A673 (cell line): ENCODE results near the gene GALK1. TPM values are rescaled to one million over a fixed set of nuclear protein-coding genes. Genes with fewer than 3 reads are reported as not detected.

Source experiments
- BruUV-seq: library from RNA; stranded (reverse); fragments of 400-500 nt; replicated peaks from 2 replicates; lab custom pipeline; 2021; lab: Mats Ljungman, UMichigan
- CTCF ChIA-PET: fragments of 300-600 bp; sonication (Branson Sonifier 250); formaldehyde crosslinking; loops from one replicate; lab custom pipeline; 2022; ENCODE audit warnings: antibody characterized with exemption; lab: Charles Lee
- POLR2A ChIA-PET: fragments of 300-600 bp; sonication (Branson Sonifier 250); formaldehyde crosslinking; loops from one replicate; lab custom pipeline; 2022; ENCODE audit warnings: antibody characterized with exemption; ENCODE audit not compliant: low non-redundant PET; lab: Charles Lee
- DNase-seq: peaks from one replicate; pipeline ENCODE4 v3.0.0-alpha.2; 2015; ENCODE audit warnings: low spot score
- H3K27ac ChIP-seq: fragments of 200-600 bp; sonication (generic); 2 replicates; pipeline ENCODE4 v1.5.1; 2016; ENCODE audit warnings: mixed run types, low read depth, mild to moderate bottlenecking, mixed read lengths, antibody characterized with exemption, low read length; ENCODE audit not compliant: poor library complexity, severe bottlenecking
- H3K27me3 ChIP-seq: fragments of 200-600 bp; sonication (generic); replicated peaks from 2 replicates; pipeline ENCODE4 v1.6.1; 2017; ENCODE audit warnings: mixed run types, low read depth, mild to moderate bottlenecking, mixed read lengths, antibody characterized with exemption, low read length; ENCODE audit not compliant: insufficient read depth, poor library complexity
- H3K36me3 ChIP-seq: fragments of 200-600 bp; sonication (generic); 2 replicates; pipeline ENCODE4 v1.6.1; 2016; ENCODE audit warnings: mixed run types, mild to moderate bottlenecking, mixed read lengths, antibody characterized with exemption, low read length; ENCODE audit not compliant: insufficient read depth, poor library complexity, severe bottlenecking
- H3K4me1 ChIP-seq: fragments of 200-600 bp; sonication (generic); 2 replicates; pipeline ENCODE4 v1.6.1; 2017; ENCODE audit warnings: mixed run types, mild to moderate bottlenecking, mixed read lengths, antibody characterized with exemption, low read length; ENCODE audit not compliant: insufficient read depth, poor library complexity, severe bottlenecking
- H3K4me3 ChIP-seq: fragments of 200-600 bp; sonication (generic); 2 replicates; pipeline ENCODE4 v1.5.1; 2016; ENCODE audit warnings: low read depth, mixed run types, mild to moderate bottlenecking, mixed read lengths, low read length; ENCODE audit not compliant: poor library complexity, severe bottlenecking
- H3K9me3 ChIP-seq: fragments of 200-600 bp; sonication (generic); 2 replicates; pipeline ENCODE4 v1.6.1; 2016; ENCODE audit warnings: mixed run types, low read depth, mild to moderate bottlenecking, mixed read lengths, antibody characterized with exemption, low read length; ENCODE audit not compliant: poor library complexity, severe bottlenecking
- EZH2 ChIP-seq: fragments of 200-600 bp; sonication (generic); IDR thresholded peaks from 2 replicates; pipeline ENCODE4 v1.6.1; 2017; ENCODE audit warnings: borderline replicate concordance, low read depth, mild to moderate bottlenecking, mixed read lengths, antibody characterized with exemption, low read length; ENCODE audit not compliant: poor library complexity, severe bottlenecking
- intact Hi-C: fragments of 100-400 bp; cut with micrococcal nuclease; formaldehyde crosslinking; loops from one replicate; pipeline ENCODE4 v1.10.0; 2022; ENCODE audit not compliant: unreplicated experiment
- total RNA-seq: library from RNA; stranded (reverse); gene quantifications from 2 replicates; pipeline ENCODE4 v1.2.3, GENCODE V29; 2021
- TF ChIP-seq, protein P1 (sequence below): fragments of 300-800, 200-600 bp; sonication (generic); conservative IDR thresholded peaks from 2 replicates; pipeline ENCODE4 v1.5.1; 2017; ENCODE audit warnings: low read depth, mild to moderate bottlenecking, antibody characterized with exemption, low read length, moderate library complexity, mixed read lengths

The GALK1 gene
- total RNA-seq, 1 experiment from 2014 or later: 18.3 TPM

GRCh38 chr17:75753514-75754377 lies 11.2 kb downstream of the GALK1 start:
- peak overlapping the region; percentile 70 for H3K27ac ChIP-seq

DNA sequence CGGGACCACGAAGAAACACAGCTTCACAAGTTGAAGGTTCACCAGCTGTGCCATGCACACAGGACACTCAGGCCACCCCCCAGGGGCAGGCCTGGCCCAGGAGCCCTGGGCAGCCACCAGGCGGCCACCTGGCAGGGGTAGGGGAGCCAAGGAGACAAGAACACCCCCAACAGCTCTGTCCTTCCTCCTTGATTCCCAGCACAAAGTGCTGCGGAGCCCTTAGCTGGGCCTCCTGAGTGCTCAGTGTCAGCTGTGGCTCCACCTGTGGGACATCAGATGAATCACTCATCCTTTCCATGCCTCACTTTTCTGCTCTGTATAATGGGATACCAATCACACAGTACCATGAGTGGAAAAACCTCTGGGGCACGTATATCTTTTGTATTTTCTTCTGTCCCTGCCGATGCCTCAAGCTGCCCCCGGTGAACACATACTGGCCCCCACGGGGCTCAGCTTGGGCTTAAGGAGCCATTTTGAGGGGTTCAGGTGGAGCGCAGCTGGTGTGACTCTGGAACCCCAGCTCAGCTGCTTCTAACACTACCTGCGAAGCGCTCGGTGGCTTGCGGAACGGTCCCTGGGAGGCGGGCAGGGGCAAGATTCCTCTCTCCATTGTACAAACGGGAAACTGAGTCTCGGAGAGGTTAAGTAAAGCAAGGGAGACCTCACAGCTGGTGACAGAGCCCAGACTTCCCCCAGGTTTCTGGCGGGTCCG lies 12.0 kb downstream of the GALK1 start:
- H3K27ac ChIP-seq: no peak overlapping the region
- H3K4me1 ChIP-seq: peaks cover 5% of the 10 kb centered on the region
- H3K27me3 ChIP-seq: no peaks in the 10 kb centered on the region
- H3K4me3 ChIP-seq: peak overlapping the region; percentile 42
- BruUV-seq: no TSS peak
- POLR2A ChIA-PET: interaction anchor here (0.6 to 0.8 kb wide), 2 partner anchors 27 to 297 kb away, joined by 3 read pairs; partner anchors contain the start of gene TMEM94
- no peak for TF ChIP-seq EZH2
- TF ChIP-seq, protein P1, sequence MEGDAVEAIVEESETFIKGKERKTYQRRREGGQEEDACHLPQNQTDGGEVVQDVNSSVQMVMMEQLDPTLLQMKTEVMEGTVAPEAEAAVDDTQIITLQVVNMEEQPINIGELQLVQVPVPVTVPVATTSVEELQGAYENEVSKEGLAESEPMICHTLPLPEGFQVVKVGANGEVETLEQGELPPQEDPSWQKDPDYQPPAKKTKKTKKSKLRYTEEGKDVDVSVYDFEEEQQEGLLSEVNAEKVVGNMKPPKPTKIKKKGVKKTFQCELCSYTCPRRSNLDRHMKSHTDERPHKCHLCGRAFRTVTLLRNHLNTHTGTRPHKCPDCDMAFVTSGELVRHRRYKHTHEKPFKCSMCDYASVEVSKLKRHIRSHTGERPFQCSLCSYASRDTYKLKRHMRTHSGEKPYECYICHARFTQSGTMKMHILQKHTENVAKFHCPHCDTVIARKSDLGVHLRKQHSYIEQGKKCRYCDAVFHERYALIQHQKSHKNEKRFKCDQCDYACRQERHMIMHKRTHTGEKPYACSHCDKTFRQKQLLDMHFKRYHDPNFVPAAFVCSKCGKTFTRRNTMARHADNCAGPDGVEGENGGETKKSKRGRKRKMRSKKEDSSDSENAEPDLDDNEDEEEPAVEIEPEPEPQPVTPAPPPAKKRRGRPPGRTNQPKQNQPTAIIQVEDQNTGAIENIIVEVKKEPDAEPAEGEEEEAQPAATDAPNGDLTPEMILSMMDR: no peak
- CTCF ChIA-PET: interaction anchor here (0.5 to 1.6 kb wide), 17 partner anchors 12 to 320 kb away, joined by 3 to 10 read pairs (median 3); partner anchors contain the start of genes GALK1, TRIM47 and WBP2
- no peaks in the 10 kb centered on the region for H3K9me3 ChIP-seq
- intact Hi-C loops: no loop called here
- no peak for DNase-seq
- no peaks in the 10 kb centered on the region for H3K36me3 ChIP-seq

More at GRCh38 chr17:75753514-75754377, 11.2 kb downstream of the GALK1 start:
- peak; percentile 86 for DNase-seq
- no peaks in the 10 kb centered on the region for H3K36me3 ChIP-seq
- intact Hi-C loops: no loop called here
- H3K4me1 ChIP-seq: peaks cover 5% of the 10 kb centered on the region
- BruUV-seq: no TSS peak
- H3K4me3 ChIP-seq: peak overlapping the region; percentile 42
- TF ChIP-seq, protein P1: peak; percentile 65
- no peak for TF ChIP-seq EZH2
- no peaks in the 10 kb centered on the region for H3K9me3 ChIP-seq
- CTCF ChIA-PET: interaction anchor here (0.5 to 1.6 kb wide), 21 partner anchors 10 to 374 kb away, joined by 3 to 10 read pairs (median 3); partner anchors contain the start of genes GALK1, TRIM47 and WBP2
- no peaks in the 10 kb centered on the region for H3K27me3 ChIP-seq
- POLR2A ChIA-PET: interaction anchor here (0.5 to 0.8 kb wide), 4 partner anchors 8 to 1437 kb away, joined by 3 to 4 read pairs (median 3); partner anchors contain the start of gene TMEM94

GRCh38 chr17:75752405-75752709 lies 12.6 kb downstream of the GALK1 start:
- ChIA-PET POLR2A (no interaction called here), CTCF (interaction anchor here (0.6 kb wide), 1 partner anchor 9 kb away, joined by 3 read pairs; no protein-coding TSS in a partner anchor)
- intact Hi-C loops: no loop called here
- no TSS peak for BruUV-seq
- no peak for TF ChIP-seq EZH2
- TF ChIP-seq, protein P1: no peak
- no peak overlapping the region for H3K4me3 ChIP-seq
- H3K27me3 ChIP-seq: no peaks in the 10 kb centered on the region
- no peak overlapping the region for H3K27ac ChIP-seq
- no peaks in the 10 kb centered on the region for H3K36me3 ChIP-seq
- no peak for DNase-seq
- peaks cover 5% of the 10 kb centered on the region for H3K4me1 ChIP-seq
- no peaks in the 10 kb centered on the region for H3K9me3 ChIP-seq
